Uterus (tissue), 4 donors: ENCODE results near the gene HTR3B. TPM values are rescaled to one million over a fixed set of nuclear protein-coding genes. Genes with fewer than 3 reads are reported as not detected.

ENCODE experiments used
- DNase-seq, 2 donors: peaks; one replicate each; pipeline ENCODE4 v3.0.0-alpha.2; 2019 to 2020
- H3K27ac ChIP-seq, 2 donors: fragments of 200-600 bp; sonication (generic); 1 replicate in 1 of 2; 2 replicates in 1 of 2; pipeline ENCODE4 v1.5.1; 2016 to 2018
- H3K27me3 ChIP-seq, 2 donors: fragments of 200-600 bp; sonication (generic); one replicate each; pipeline ENCODE4 v1.5.1; 2018 to 2019; ENCODE audit warnings: control low read depth in 1 of 2
- H3K36me3 ChIP-seq, 2 donors: fragments of 200-600 bp; sonication (generic); one replicate each; pipeline ENCODE4 v1.5.1; 2019; ENCODE audit warnings: control low read depth in 1 of 2
- H3K4me1 ChIP-seq, 2 donors: fragments of 200-600 bp; sonication (generic); one replicate each; pipeline ENCODE4 v1.5.1; 2018 to 2019; ENCODE audit warnings: control low read depth in 1 of 2
- H3K4me3 ChIP-seq, 2 donors: fragments of 200-600 bp; sonication (generic); 1 replicate in 1 of 2; 2 replicates in 1 of 2; pipeline ENCODE4 v1.5.1; 2018 to 2019; ENCODE audit warnings: mild to moderate bottlenecking in 1 of 2
- H3K9me3 ChIP-seq, 2 donors: fragments of 200-600 bp; sonication (generic); one replicate each; pipeline ENCODE4 v1.5.1; 2019; ENCODE audit warnings: control low read depth in 1 of 2
- CTCF ChIP-seq, 4 experiments: fragments of 200-600 bp in 2 of 4; fragments of 450-650 bp in 2 of 4; sonication (generic) in 2 of 4; IDR thresholded peaks; one replicate each; pipeline ENCODE4 v1.5.1; 2016 to 2019; ENCODE audit warnings: antibody characterized with exemption in 4 of 4, mild to moderate bottlenecking in 2 of 4, moderate library complexity in 1 of 4
- POLR2A ChIP-seq, 2 donors: fragments of 450-650 bp; IDR thresholded peaks; one replicate each; pipeline ENCODE4 v1.6.1; 2016; ENCODE audit warnings: antibody characterized with exemption in 2 of 2, mild to moderate bottlenecking in 1 of 2, moderate library complexity in 1 of 2
- intact Hi-C: fragments of 100-400 bp; cut with DNase I; formaldehyde crosslinking; loops from one replicate; pipeline ENCODE4 v1.15.1; 2023; ENCODE audit warnings: low total_unique reads
- total RNA-seq, 4 donors: library from RNA; depleted of rRNA in 3 of 4; stranded (reverse); fragments of >200 nt in 3 of 4; gene quantifications; one replicate each; pipeline versions ENCODE4 v1.1.0 to v1.2.4, GENCODE V29; 2014 to 2023
- donor health status: DM: yes; HTN: yes; CAD: no.

Gene HTR3B
- total RNA-seq, 4 donors from 2014 or later = not detected

GRCh38 chr11:113989381-113989780, 84.8 kb downstream of the HTR3B start:
- no peak for DNase-seq
- H3K4me3 ChIP-seq = no peak overlapping the region
- H3K4me1 ChIP-seq = no peaks in the 10 kb centered on the region
- intact Hi-C loops = no loop called here
- H3K27me3 ChIP-seq = no peaks in the 10 kb centered on the region
- H3K9me3 ChIP-seq = no peaks in the 10 kb centered on the region
- no peak overlapping the region for H3K27ac ChIP-seq
- no peaks in the 10 kb centered on the region for H3K36me3 ChIP-seq
- TF ChIP-seq CTCF (IDR thresholded peaks at IDR 0.05) = no peak
- no peak for TF ChIP-seq POLR2A (IDR thresholded peaks at IDR 0.05)

GRCh38 chr11:113989916-113990315, 85.3 kb downstream of the HTR3B start:
- intact Hi-C loops = loop anchor here (10.0 kb wide), 1 partner anchor 275 kb away; no protein-coding TSS in a partner anchor
- Histone ChIP-seq H3K4me1 (no peaks in the 10 kb centered on the region), H3K4me3 (no peak overlapping the region), H3K36me3 (no peaks in the 10 kb centered on the region), H3K27me3 (no peaks in the 10 kb centered on the region), H3K27ac (no peak overlapping the region), H3K9me3 (no peaks in the 10 kb centered on the region)
- DNase-seq = no peak
- no peak for TF ChIP-seq CTCF (IDR thresholded peaks at IDR 0.05)
- no peak for TF ChIP-seq POLR2A (IDR thresholded peaks at IDR 0.05)

GRCh38 chr11:113991170-113991569, 86.6 kb downstream of the HTR3B start:
- TF ChIP-seq CTCF (IDR thresholded peaks at IDR 0.05) (no peak), POLR2A (IDR thresholded peaks at IDR 0.05) (no peak)
- Histone ChIP-seq H3K4me1 (no peaks in the 10 kb centered on the region), H3K9me3 (no peaks in the 10 kb centered on the region), H3K4me3 (no peak overlapping the region), H3K36me3 (no peaks in the 10 kb centered on the region), H3K27me3 (no peaks in the 10 kb centered on the region), H3K27ac (no peak overlapping the region)
- no peak for DNase-seq
- intact Hi-C loops = loop anchor here (10.0 kb wide), 1 partner anchor 274 kb away; no protein-coding TSS in a partner anchor

- no peak for DNase-seq
- intact Hi-C loops = loop anchor here (10.0 kb wide), 1 partner anchor 273 kb away; no protein-coding TSS in a partner anchor
- Histone ChIP-seq H3K27ac (no peak overlapping the region), H3K36me3 (no peaks in the 10 kb centered on the region), H3K4me3 (no peak overlapping the region), H3K9me3 (no peaks in the 10 kb centered on the region), H3K4me1 (no peaks in the 10 kb centered on the region), H3K27me3 (no peaks in the 10 kb centered on the region)
- TF ChIP-seq POLR2A (IDR thresholded peaks at IDR 0.05) (no peak), CTCF (IDR thresholded peaks at IDR 0.05) (no peak)
Measured at GRCh38 chr11:113991718-113992458, 87.3 kb downstream of the HTR3B start.

GRCh38 chr11:113992459-113993110, 88.0 kb downstream of the HTR3B start:
- intact Hi-C loops = loop anchor here (10.0 kb wide), 1 partner anchor 272 kb away; no protein-coding TSS in a partner anchor
- H3K27me3 ChIP-seq = no peaks in the 10 kb centered on the region

More at GRCh38 chr11:113992459-113993110, 88.0 kb downstream of the HTR3B start:
- no peak for DNase-seq
- Histone ChIP-seq H3K4me1 (no peaks in the 10 kb centered on the region), H3K27ac (no peak overlapping the region), H3K9me3 (no peaks in the 10 kb centered on the region), H3K36me3 (no peaks in the 10 kb centered on the region), H3K4me3 (no peak overlapping the region)
- TF ChIP-seq CTCF (IDR thresholded peaks at IDR 0.05) (no peak), POLR2A (IDR thresholded peaks at IDR 0.05) (no peak)
